Measurements from ENCODE around the gene BCL3. TPM values are rescaled to one million over a fixed set of nuclear protein-coding genes. Genes with fewer than 3 reads are reported as not detected.

BCL3 gene
- total RNA-seq, 1 experiment from 2014 or later, result 2.2 TPM

GRCh38 chr19:44731081-44731480 is 17.4 kb upstream of the BCL3 start:
- no CpG with 5 or more reads among the region's 5 CpGs for WGBS (ENCODE audit: extremely low coverage, insufficient read length, low lambda C conversion rate)
- H3K4ac ChIP-seq (ENCODE audit: low read depth, low read length), result no peak overlapping the region
- no peaks in the 10 kb centered on the region for H3K9me3 ChIP-seq (ENCODE audit: control insufficient read depth, low read depth, low read length)
- no peak overlapping the region for H3K9ac ChIP-seq (ENCODE audit: extremely low read depth, insufficient read length, low read length)
- H3K79me1 ChIP-seq (ENCODE audit: insufficient read depth, low read depth, low read length, poor library complexity, severe bottlenecking), result no peaks in the 10 kb centered on the region
- H3K23me2 ChIP-seq (ENCODE audit: insufficient read length, low read depth, low read length, poor library complexity, severe bottlenecking), result no peaks in the 10 kb centered on the region
- H2BK5ac ChIP-seq (ENCODE audit: insufficient read length, low read length), result no peak overlapping the region
- no peak for TF ChIP-seq CTCF (conservative IDR thresholded peaks at IDR 0.05)
- H2BK15ac ChIP-seq (ENCODE audit: low read depth, low read length), result no peak overlapping the region
- no peak overlapping the region for H3K56ac ChIP-seq (ENCODE audit: insufficient read length, low read depth, low read length)
- no peak overlapping the region for H2BK12ac ChIP-seq (ENCODE audit: insufficient read length, low read depth, low read length)
- no peak overlapping the region for H3K4me2 ChIP-seq (ENCODE audit: insufficient read depth, insufficient read length, low read length)
- no peak overlapping the region for H2AFZ ChIP-seq (ENCODE audit: low read length)
- Mint-ChIP-seq H3K36me3 (ENCODE audit: insufficient read depth in 1 of 3, low read depth in 3 of 3) (no peaks in the 10 kb centered on the region), H3K27ac (no peak overlapping the region), H3K4me3 (no peak overlapping the region), H3K27me3 (ENCODE audit: low read depth) (peaks cover 19% of the 10 kb centered on the region), H3K9me3 (peaks cover 0 to 3% of the 10 kb centered on the region in 2 experiments; a peak in 1 of 5 replicates), H3K4me1 (no peaks in the 10 kb centered on the region)
- H3T11ph ChIP-seq (ENCODE audit: low read length), result no peak overlapping the region
- H4K5ac ChIP-seq (ENCODE audit: insufficient read length, low read depth, low read length), result no peak overlapping the region
- no peak overlapping the region for H2BK20ac ChIP-seq (ENCODE audit: low read depth, low read length, poor library complexity, severe bottlenecking)
- no peak for DNase-seq
- no peaks in the 10 kb centered on the region for H3K4me1 ChIP-seq (ENCODE audit: insufficient read depth, low read length)
- H4K8ac ChIP-seq (replicated peaks; ENCODE audit: insufficient read length, low read depth, low read length), result no peak overlapping the region
- no peak overlapping the region for H4K91ac ChIP-seq (ENCODE audit: insufficient read length, low read depth, low read length)
- H2BK120ac ChIP-seq (ENCODE audit: low read depth, low read length, poor library complexity, severe bottlenecking), result no peak overlapping the region
- no peak overlapping the region for H3K23ac ChIP-seq (ENCODE audit: insufficient read length, low read depth, low read length)
- no peak overlapping the region for H3K27ac ChIP-seq (ENCODE audit: insufficient read length, low read depth, low read length)
- H3K18ac ChIP-seq (ENCODE audit: insufficient read length, low read depth, low read length), result no peak overlapping the region
- H2AK5ac ChIP-seq (ENCODE audit: insufficient read length, low read length), result no peak overlapping the region
- H4K20me1 ChIP-seq (ENCODE audit: control insufficient read depth, insufficient read depth, insufficient read length), result no peaks in the 10 kb centered on the region
- H3K14ac ChIP-seq (ENCODE audit: insufficient read depth, low read length), result no peak overlapping the region
- H3K27me3 ChIP-seq (ENCODE audit: insufficient read depth, low read length), result no peaks in the 10 kb centered on the region
- no peaks in the 10 kb centered on the region for H3K79me2 ChIP-seq (ENCODE audit: insufficient read depth, low read length)

Data from H9 (cell line).